Panc1 (cell line): ENCODE measurements around the gene DDX1.

ENCODE experiments used
- CTCF ChIP-seq: fragments of 450-650 bp; IDR thresholded peaks from 2 replicates; pipeline ENCODE4 v1.5.1; 2017; ENCODE audit warnings: mild to moderate bottlenecking
- REST ChIP-seq, 2 experiments: IDR thresholded peaks; 2 replicates each; pipeline ENCODE4 v1.6.1; 2011 to 2012; ENCODE audit warnings: low read depth in 2 of 2, control low read depth in 1 of 2, low read length in 1 of 2, mild to moderate bottlenecking in 1 of 2, moderate library complexity in 1 of 2; ENCODE audit not compliant: insufficient read depth in 1 of 2

- no peak for TF ChIP-seq CTCF
- TF ChIP-seq REST (IDR thresholded peaks at IDR 0.05; ENCODE audit: insufficient read depth in 1 of 2, low read depth in 2 of 2, low read length in 1 of 2), result no peak
Measured at GRCh38 chr2:15623898-15624541, 32.4 kb downstream of the DDX1 start.
